GM13977 (cell line): ENCODE measurements around the gene RASA3.

Experiments
- DNase-seq: peaks from one replicate; pipeline ENCODE4 v3.0.0; 2012; ENCODE audit warnings: low spot score
- in situ Hi-C: fragments of 300-500 bp; cut with MboI; formaldehyde crosslinking; loops from one replicate; pipeline ENCODE4 v1.12.0; 2022; ENCODE audit warnings: low sequenced_read_pairs, low pct_unique_long_range_greater_than_20kb, mixed read lengths, inconsistent platforms; ENCODE audit not compliant: unreplicated experiment
- TF ChIP-seq, protein P1 (sequence below): IDR thresholded peaks from 2 replicates; pipeline ENCODE4 v1.5.1; 2012; ENCODE audit warnings: mild to moderate bottlenecking, control low read depth; ENCODE audit not compliant: insufficient read depth; ENCODE audit errors: extremely low read depth, missing control alignments

The RASA3 gene

GRCh38 chr13:114050536-114051450 lies 81.6 kb downstream of the RASA3 start:
- TF ChIP-seq, protein P1, sequence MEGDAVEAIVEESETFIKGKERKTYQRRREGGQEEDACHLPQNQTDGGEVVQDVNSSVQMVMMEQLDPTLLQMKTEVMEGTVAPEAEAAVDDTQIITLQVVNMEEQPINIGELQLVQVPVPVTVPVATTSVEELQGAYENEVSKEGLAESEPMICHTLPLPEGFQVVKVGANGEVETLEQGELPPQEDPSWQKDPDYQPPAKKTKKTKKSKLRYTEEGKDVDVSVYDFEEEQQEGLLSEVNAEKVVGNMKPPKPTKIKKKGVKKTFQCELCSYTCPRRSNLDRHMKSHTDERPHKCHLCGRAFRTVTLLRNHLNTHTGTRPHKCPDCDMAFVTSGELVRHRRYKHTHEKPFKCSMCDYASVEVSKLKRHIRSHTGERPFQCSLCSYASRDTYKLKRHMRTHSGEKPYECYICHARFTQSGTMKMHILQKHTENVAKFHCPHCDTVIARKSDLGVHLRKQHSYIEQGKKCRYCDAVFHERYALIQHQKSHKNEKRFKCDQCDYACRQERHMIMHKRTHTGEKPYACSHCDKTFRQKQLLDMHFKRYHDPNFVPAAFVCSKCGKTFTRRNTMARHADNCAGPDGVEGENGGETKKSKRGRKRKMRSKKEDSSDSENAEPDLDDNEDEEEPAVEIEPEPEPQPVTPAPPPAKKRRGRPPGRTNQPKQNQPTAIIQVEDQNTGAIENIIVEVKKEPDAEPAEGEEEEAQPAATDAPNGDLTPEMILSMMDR, result no peak
- DNase-seq, result no peak
- in situ Hi-C loops, result no loop called here

DNA sequence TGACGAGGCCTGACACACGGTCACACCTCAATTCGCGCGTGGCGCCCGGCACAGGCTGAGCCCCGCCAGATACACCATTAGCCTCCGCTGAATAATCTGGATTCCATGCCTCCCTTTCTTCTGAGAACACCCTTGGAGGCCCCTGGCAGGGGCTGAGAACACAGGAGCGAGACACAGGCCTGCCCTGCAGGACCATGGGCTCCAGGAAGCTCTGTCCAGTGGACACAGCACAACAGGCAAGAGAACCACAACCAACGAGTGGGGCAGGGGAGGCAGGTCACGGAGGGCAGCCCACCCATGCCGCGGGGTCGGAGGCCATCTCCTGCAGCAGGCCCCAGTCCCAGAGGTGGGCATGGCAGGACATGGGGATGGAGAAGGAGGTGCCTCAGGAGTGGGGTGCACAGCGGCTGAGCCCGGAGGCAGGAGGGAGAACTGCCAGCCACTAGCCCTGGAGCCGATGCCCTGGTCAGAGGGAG lies 82.8 kb downstream of the RASA3 start:
- in situ Hi-C loops, result no loop called here
- TF ChIP-seq, protein P1, result no peak
- DNase-seq, result no peak

- peak; percentile 69 for DNase-seq
- in situ Hi-C loops, result no loop called here
- TF ChIP-seq, protein P1, result no peak
Measured at GRCh38 chr13:114049026-114049425, 83.4 kb downstream of the RASA3 start.

DNA sequence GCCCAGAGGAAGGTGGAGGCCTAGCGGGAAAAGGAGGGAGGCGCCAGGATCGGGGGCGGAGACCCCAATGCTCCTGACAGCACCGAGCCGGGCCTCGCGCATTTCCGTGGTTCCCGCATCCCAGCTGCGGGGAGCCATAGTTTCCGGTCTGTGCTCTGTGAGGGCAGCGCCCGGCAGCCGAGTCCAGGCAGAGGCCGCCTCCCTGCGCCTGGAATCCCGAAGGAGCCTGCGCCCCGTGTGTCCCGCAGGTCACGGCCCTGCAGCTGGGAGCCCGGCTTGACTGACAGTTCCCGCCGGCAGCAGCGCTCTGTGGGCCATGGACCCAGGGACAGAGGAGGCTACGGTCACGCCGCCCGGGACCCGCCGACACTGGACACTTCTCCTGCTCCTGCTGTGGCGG lies 84.0 kb downstream of the RASA3 start:
- DNase-seq, result no peak
- in situ Hi-C loops, result no loop called here
- TF ChIP-seq, protein P1, result no peak

DNA sequence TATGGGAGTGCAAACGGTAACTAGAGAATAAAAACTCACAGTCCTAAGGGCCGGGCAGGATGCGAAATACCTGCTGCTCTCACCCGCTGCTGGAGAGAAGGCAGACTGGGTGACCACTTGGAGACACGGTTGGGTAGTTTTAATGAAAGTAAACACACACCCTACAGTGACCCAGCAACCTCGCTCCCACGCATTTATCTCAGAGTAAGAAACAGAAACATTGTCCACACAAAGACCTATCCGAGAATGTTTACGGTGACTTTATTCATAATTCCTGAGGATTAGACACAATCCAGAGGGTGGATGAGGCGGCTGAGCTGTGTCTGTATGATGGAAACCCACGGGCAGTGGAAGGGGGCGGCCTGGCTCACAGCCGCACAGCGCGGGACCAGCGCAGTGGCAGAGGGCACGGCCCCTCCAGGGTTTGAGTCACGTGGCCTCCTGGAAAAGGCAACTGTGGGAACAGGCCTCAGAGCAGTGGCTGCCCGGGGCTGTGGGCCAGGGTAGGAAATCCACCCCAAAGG lies 85.0 kb downstream of the RASA3 start:
- DNase-seq, result peak; percentile 84
- TF ChIP-seq, protein P1, result no peak
- in situ Hi-C loops, result no loop called here

DNA sequence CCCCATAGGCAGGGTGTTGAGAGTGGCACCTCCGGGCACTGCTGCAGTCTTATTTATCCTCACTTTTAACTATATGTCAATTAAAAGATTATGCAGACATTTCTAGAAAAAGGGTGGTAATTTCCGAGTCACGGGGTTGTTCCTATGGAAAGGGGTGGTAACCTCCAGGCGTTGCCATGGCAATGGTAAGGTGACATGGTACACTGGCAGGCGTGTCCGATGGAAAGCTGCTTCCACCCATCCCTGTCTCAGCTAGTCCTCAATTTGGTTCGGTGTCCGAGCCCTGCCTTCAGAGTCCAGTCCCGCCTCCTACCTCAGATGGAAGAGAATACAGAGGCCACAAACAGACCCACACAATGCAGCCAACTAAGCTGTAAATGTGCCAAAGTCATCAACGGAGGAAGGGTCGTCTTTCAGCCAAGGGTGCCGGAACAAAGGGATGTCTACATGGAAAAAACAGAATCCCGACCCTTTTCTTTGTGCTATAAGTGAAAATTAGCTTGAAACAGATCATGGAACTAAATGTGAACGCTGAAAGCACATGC lies 85.9 kb downstream of the RASA3 start:
- no peak for DNase-seq
- in situ Hi-C loops, result no loop called here
- TF ChIP-seq, protein P1, result no peak
